HG03045 (cell line): ENCODE results near the gene AGRN.
A peak's percentile ranks its signal among the peaks of the same experiment; 100 is the strongest.
"Not testable (repeated sequence)": the region's sequence is repeated elsewhere in the genome, so short reads cannot be mapped to it uniquely, and the experiment has no call there.

Source experiments
- ATAC-seq: cut with Tn5 transposase; IDR thresholded peaks from one replicate; pipeline ENCODE4 v1.9.1; 2021; ENCODE audit warnings: mild to moderate bottlenecking, moderate library complexity; ENCODE audit not compliant: unreplicated experiment

Gene AGRN

DNA sequence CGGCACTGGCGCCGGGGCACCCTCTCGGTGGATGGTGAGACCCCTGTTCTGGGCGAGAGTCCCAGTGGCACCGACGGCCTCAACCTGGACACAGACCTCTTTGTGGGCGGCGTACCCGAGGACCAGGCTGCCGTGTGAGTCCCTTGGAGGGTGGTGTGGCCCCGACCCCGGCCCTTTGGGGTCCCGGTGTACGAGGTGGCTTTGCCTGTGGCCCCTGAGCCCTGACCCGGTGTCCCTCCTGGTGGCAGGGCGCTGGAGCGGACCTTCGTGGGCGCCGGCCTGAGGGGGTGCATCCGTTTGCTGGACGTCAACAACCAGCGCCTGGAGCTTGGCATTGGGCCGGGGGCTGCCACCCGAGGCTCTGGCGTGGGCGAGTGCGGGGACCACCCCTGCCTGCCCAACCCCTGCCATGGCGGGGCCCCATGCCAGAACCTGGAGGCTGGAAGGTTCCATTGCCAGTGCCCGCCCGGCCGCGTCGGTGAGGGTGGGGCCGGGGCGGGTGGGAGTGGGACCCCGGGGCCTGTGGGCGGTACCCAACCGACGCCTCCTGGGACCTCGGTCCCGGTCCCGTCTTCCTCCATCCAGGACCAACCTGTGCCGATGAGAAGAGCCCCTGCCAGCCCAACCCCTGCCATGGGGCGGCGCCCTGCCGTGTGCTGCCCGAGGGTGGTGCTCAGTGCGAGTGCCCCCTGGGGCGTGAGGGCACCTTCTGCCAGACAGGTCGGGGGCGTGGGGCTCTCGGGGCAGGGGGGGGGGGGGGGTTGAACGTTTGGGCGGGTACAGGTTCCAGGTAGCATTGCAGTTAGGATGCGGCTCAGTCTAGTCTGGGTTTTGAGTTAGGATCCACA, 29.6 kb downstream of the AGRN start:
- no peak for ATAC-seq

DNA sequence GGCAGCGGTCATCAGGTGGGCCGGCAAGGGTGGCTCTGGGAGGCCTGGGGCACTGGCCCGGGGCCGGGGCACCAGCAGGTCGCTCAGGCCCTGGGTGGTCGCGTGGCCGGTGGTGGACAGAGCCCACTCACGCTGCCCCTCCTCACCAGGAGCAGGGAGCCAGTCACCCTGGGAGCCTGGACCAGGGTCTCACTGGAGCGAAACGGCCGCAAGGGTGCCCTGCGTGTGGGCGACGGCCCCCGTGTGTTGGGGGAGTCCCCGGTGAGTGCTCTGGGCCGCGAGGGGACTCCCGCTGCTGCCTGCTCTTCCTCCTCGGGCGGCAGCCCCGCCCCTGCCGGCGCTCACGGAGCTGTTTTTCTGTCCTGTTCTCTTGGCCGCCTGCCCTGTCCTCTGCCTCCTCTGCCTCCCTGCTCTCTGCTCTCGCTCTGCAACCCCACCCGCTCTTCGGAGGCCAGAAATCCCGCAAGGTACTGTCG, 30.7 kb downstream of the AGRN start:
- no peak for ATAC-seq

DNA sequence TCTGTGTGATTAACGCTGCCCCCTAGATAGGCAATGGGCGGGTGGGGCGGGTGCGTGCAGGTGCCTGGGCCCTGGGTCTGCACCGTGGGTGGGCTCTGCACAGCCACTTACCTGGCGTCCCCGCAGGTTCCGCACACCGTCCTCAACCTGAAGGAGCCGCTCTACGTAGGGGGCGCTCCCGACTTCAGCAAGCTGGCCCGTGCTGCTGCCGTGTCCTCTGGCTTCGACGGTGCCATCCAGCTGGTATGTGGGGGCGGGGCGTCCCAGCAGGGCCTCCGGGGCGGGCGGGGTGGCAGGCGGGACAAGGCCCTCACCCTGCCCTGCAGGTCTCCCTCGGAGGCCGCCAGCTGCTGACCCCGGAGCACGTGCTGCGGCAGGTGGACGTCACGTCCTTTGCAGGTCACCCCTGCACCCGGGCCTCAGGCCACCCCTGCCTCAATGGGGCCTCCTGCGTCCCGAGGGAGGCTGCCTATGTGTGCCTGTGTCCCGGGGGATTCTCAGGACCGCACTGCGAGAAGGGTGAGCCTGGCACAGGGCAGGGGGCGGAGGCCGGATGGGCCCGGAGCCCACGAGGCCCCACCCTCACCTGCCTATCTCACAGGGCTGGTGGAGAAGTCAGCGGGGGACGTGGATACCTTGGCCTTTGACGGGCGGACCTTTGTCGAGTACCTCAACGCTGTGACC, 31.3 kb downstream of the AGRN start:
- no peak for ATAC-seq

DNA sequence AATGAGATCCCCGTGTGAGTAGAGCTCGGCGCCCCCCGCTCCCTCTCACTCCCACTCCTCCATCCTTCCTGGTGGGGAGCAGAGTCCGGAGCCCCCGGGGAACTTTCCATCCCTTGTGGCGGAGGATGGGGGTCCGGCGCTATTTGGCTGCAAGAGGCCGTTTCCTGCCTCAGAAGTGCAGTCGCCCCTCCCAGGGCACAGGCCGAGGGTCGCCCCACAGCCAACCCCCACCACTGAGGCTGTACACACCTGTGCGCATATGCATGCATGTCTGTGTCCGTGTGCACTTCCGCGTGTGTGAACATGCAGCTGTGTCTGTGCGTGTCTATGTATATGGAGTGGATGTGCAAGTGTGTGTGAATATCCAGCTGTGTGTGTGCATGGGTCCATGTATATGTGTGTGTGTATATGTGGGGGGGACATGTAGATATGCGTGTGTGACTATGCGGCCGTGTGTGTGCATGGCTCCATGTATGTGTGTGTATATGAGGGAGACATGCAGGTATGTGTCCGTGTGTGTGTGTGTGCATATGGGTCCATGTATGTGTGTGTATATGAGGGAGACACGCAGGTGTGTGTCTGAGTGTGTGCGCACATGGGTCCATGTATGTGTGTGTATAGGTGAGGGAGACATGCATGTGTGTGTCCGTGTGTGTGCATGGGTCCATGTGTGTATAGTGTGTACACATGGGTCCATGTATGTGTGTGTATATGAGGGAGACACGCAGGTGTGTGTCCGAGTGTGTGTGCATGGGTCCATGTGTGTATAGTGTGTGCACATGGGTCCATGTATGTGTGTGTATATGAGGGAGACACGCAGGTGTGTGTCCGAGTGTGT, 32.3 kb downstream of the AGRN start:
- no peak for ATAC-seq

DNA sequence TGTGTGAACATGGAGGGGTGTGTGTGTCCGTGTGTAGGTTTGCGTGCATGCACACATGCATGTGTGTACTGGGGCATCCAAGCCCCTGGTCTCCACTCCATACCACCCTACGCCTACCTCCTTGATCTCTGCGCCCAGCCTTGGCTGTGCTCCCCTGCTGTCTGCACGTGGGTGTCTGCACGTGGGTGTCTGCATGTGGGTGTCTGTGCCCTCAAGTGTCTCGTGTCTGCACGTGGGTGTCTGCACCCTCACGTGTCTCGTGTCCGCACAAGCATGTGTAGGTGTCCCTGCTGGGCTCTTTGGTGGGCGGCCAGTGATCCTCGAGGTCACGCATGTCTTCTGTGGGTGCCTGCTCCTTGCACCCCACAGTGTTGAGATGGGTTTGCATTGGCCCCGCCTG, 33.1 kb downstream of the AGRN start:
- no peak for ATAC-seq

DNA sequence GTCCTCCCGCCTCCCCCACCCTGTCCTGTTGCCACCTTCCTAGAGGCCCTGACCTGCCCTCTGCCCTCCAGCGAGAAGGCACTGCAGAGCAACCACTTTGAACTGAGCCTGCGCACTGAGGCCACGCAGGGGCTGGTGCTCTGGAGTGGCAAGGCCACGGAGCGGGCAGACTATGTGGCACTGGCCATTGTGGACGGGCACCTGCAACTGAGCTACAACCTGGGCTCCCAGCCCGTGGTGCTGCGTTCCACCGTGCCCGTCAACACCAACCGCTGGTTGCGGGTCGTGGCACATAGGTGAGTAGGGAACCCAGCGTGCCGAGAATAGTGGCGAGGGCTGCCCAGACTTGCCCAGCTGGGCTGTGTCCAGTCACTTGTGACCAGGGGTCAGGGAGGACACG, 33.8 kb downstream of the AGRN start:
- ATAC-seq: no peak

DNA sequence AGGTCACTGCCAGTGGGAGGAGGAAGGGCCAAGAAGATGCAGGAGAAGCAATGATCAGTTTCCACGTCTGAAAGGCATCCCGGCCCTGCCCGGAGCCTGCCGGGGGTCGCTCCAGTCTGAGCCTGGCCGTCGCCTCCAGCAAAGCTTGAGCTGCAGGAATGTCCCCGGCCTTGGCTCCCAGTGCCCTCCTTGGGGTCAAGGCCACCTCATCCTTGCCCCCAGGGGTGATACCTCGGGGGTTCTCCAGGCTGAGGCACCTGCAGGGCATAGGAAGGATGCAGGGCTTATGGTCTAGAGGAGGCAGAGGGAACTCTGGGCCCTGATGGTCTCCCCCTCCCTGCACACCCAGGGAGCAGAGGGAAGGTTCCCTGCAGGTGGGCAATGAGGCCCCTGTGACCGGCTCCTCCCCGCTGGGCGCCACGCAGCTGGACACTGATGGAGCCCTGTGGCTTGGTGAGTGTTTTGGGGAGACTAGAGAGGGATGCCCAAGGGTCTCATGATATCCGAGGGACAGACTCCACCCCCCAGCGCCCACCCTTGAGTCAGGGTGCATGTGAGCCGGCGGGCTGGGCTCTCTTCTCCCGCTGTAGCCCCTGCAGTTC, 34.3 kb downstream of the AGRN start:
- ATAC-seq: no peak

DNA sequence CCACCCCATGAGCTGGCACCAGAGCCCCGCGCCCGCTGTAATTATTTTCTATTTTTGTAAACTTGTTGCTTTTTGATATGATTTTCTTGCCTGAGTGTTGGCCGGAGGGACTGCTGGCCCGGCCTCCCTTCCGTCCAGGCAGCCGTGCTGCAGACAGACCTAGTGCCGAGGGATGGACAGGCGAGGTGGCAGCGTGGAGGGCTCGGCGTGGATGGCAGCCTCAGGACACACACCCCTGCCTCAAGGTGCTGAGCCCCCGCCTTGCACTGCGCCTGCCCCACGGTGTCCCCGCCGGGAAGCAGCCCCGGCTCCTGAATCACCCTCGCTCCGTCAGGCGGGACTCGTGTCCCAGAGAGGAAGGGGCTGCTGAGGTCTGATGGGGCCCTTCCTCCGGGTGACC, 35.1 kb downstream of the AGRN start:
- no peak for ATAC-seq

DNA sequence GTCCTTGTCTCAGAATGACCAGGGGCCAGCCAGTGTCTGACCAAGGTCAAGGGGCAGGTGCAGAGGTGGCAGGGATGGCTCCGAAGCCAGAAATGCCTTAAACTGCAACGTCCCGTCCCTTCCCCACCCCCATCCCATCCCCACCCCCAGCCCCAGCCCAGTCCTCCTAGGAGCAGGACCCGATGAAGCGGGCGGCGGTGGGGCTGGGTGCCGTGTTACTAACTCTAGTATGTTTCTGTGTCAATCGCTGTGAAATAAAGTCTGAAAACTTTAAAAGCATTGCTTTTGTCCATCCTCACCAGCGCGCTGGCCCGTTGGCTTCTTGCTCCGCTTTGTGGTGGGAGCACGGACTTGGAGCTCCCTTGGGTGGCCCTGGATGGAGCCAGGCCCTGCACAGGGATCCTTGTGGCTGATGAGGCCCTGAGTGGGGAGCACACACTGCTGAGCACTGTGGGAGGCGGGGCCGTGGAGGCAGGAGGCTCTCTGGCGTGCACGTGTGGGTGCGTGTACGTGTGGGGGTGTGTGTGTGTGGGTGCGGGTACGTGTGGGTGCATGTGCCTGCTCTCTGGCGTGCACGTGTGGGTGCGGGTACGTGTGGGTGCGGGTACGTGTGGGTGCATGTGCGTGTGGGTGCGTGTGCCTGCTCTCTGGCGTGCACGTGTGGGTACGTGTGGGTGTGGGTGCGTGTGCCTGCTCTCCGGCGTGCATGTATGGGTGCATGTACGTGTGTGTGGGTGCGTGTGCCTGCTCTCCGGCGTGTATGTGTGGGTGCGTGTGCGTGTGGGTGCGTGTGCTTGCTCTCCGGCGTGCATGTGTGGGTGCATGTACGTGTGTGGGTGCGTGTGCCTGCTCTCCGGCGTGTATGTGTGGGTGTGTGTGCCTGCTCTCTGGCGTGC, 36.2 kb downstream of the AGRN start:
- ATAC-seq: no peak

DNA sequence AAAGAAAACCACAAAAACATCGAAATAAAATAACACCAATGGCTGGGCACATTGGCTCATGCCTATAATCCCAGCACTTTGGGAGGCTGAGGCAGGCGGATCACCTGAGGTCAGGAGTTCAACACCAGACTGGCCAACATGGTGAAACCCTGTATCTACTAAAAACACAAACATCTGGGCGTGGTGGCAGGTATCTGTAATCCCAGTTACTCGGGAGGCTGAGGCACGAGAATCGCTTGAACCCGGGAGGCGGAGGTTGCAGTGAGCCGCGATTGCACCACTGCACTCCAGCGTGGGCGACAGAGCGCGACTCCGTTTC, 37.8 kb downstream of the AGRN start:
- not testable (repeated sequence) for ATAC-seq

DNA sequence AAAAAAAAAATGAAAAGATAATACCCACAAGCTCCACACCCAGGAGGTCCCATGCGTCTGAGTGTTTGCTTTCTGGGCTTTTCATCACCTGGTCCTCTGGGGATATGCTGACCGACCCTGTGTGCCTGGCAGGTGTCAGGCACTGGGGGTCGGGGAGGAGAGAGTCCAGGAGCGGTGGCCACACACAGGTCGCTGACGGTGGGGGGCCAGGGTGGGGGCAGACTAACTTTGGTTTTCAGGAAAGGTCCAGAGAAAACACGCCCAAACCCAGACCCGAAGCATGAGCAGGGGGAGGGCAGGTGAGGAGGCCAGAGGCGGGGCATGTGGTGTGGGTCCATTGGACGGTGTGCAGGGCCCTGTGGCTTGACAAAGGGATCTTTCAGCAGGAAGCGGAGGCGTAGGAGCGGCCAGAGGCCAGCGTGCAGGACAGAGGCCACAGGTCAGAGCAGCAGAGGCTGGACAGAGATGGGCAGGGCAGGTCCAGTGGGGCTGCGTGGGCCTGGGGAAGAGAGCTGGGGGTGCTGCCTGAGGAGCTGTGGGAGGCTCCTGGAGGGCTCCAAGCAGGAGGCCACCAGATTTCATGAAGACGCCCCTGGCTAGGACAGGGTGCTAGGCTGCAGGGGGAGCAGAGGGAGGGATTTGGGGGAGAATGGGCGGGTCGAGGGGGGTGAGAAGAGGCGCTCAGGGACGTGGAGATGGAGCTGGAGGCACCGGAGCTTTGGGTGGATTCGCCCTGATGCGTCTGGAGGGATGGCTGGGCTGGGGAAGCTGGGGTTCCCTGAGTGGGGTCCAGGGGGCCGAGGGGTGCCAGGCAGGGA, 38.4 kb downstream of the AGRN start:
- no peak for ATAC-seq

DNA sequence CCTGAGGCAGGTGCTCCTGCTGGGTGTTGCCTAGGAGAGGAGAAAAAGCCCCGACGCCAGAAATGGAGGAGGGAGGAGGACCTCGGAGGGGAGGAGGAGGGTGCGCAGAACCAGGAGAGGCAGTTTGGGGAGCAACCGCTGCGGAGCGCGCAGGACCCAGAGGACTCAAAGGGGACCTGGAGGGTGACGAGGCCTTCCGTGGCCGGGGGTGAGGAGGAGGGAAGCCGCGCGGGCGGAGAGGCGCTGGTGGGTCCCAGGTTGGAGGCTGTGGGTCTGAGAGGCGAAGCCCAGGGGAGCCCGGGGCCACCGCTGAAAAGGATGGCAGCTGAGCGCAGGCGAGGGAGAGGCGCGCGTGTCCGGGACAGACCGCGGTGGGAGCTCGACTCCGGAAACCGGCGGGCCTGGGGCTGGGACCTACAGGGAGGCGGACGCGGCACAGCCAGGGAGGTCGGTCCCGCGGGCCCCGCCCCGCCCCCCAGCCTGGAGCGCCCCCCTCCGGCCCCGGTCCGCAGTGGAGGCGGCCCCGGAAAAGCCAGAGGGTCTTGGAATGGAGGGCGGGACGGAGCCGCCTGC, 39.1 kb downstream of the AGRN start:
- peak; percentile 31 for ATAC-seq

DNA sequence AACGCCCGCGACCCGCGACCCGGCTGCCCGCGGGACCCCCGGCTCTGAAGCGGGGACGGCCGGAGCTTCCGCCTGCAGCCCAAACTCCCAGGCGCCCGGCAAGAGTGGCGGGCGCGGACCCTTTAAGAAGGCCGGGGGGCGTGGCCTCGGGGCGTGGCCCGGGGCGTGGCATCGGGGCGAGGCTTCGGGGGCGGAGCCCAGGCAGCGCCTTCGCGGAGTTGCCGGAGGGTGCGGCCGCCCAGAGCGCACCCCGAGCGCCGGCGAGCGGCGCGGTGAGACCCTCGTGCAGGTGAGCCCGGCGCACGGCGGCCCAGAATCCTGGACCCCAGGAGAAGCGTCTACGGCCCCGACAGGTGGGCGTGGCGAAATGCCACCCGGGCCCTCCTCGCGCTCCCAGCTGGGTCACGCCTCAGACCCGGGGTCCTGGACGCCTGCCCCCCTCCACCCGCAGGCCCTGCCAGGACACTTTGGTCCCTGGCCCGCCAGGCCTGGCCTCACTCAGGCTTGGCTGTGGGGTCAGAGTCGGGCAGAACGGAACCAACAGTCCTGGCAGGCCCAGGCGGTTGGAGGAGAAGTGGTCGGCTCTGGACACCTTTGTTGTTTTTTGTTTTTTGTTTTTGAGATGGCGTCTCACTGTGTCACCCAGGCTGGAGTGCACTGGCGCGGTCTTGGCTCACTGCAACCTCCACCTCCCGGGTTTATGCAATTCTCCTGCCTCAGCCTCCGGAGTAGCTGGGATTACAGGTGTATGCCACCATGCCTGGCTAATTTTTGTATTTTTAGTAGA, 39.8 kb downstream of the AGRN start:
- ATAC-seq: peak; percentile 64

DNA sequence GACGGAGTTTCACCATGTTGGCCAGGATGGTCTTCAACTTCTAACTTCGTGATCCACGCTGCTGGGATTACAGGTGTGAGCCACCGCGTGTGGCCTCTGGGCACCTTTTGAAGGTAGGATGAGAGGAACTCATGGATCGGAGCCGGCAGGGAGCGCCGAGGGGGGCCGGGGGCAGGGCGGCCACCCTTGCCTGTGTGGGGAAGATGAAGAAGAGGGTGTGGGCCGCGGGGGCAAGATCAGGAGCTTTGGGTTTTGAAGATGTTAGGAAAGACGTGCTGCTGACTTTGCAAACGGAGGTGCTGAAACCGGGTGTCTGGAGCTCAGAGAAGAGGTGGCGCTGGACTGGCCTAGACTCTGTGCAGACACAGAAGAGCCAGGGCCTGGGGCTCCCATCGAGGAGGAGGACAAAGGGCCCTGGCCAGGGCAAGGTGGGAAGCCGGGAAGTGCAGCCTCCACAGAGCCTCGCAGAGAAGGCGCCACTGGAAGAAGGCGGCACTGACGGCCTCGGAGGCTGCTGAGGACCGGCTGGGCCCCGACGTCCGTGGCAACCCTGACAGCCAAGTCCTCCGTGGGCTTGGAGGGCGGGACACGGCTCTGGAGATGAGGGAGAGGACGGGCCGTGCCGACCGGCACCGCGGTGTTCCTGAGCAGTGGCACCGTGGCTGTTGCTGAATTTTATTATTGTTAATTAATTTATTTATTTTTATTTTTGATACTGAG, 40.5 kb downstream of the AGRN start:
- ATAC-seq: no peak

DNA sequence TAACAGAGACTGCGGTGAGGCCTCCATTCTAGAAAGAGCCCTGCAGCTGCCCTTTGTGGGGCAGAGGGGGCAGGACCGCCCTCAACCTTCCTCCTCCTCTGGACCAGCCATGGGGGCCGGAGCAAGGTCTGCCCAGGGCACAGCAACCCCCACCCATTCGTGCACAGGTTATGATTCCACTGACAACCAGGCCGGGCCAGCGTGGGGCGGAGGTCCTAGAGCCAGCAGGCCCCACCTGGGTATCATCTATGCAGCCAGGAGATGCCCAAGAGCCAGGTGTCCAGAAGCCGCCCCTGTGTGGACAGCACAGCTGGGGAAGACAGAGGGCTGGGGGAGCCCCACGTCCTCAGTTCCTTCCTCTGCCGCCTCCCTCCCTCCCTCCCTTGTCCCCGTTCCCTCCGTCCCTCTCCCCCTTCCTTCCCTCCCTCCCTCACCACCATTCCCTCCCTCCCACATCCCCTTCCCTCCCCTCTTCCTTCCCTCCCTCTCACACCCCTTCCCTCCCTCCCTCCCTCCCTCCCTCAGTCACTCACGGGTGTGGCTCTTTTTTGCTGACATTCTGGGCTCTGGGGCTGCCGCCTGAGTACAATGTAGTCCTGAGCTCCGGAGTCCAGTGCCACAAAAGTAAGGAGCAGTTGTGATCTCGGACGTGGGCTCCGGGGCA, 41.9 kb downstream of the AGRN start:
- no peak for ATAC-seq

DNA sequence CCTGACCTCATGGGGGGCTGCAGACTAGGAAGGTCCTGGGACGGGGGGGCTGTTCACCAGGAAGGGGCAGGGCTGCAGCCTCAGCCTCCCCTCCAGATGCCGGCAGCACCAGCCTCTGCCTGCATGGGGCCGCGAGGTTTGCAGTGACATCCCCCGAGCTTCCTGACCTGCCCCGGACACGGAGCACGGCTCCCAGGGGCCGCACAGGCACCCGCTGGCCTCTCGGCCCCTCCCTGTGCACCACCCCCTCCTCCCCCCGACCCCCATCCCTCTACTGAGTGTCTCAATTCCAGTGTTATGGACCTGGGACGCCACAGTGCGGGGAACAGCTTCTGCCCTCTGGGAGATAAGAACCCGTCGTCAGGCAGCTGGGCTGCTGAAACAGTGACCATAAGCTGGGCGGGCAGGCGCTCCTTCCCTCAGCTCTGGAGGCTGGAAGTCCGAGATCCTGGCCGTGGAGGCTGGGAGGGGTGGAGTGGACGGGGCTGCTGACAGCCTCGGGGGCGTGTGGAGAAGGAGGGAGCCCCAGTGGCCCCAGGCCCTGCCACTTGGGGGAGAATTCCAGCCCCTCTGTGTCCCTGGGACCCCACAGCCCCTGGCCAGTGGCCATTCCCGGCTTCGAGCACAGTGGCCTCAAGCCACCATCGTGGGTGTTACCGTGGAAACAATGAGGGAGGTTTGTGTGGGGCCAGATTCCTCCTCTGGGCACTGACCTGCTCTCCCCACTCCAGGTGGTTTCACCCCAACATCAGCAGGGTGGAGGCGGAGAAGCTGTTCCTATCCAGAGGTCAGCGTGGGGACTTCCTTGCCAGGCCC, 42.6 kb downstream of the AGRN start:
- no peak for ATAC-seq
